ENCODE data around the gene NUP214.
"Not testable (repeated sequence)": the region's sequence is repeated elsewhere in the genome, so short reads cannot be mapped to it uniquely, and the experiment has no call there.

Gene NUP214

GRCh38 chr9:131148276-131148675 is 22.9 kb downstream of the NUP214 start:
- H3K4me3 ChIP-seq (ENCODE audit: low read length), result no peak overlapping the region
- DNase-seq (ENCODE audit: low read depth), result no peak

GRCh38 chr9:131148966-131149687 is 23.7 kb downstream of the NUP214 start:
- no peak for DNase-seq (ENCODE audit: low read depth)
- H3K4me3 ChIP-seq (ENCODE audit: low read length), result no peak overlapping the region
- TF ChIP-seq CTCF (IDR thresholded peaks at IDR 0.05; ENCODE audit: insufficient read depth, low read depth, low read length, missing control alignments), result no peak

More at GRCh38 chr9:131148276-131148675, 22.9 kb downstream of the NUP214 start:
- TF ChIP-seq CTCF (IDR thresholded peaks at IDR 0.05; ENCODE audit: insufficient read depth, low read depth, low read length, missing control alignments), result no peak

- no peak for DNase-seq (ENCODE audit: low read depth)
- no peak for TF ChIP-seq CTCF (IDR thresholded peaks at IDR 0.05; ENCODE audit: insufficient read depth, low read depth, low read length, missing control alignments)
- H3K4me3 ChIP-seq (ENCODE audit: low read length), result no peak overlapping the region
Measured at GRCh38 chr9:131149688-131150053, 24.3 kb downstream of the NUP214 start.

DNA sequence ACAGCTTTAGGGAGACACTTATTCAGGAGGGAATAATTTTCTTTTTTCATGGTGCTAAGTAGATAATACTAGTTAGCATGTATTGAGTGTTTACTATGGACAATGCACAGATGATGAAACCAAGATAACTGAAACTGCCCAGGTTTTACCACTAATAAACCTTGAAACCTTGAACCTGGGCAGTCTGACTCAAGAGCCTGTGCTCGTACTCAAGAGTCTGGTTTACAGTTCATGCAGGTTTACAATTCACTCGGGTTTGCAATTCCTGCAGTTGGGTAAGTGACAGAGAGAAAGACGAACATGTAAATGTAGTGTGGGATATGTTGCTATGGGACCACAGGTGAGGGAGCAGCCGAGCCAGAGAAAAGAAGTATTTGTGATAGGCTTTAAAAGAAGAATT is 28.2 kb downstream of the NUP214 start:
- H3K4me3 ChIP-seq (ENCODE audit: low read length), result no peak overlapping the region
- TF ChIP-seq CTCF (IDR thresholded peaks at IDR 0.05; ENCODE audit: insufficient read depth, low read depth, low read length, missing control alignments), result no peak

DNA sequence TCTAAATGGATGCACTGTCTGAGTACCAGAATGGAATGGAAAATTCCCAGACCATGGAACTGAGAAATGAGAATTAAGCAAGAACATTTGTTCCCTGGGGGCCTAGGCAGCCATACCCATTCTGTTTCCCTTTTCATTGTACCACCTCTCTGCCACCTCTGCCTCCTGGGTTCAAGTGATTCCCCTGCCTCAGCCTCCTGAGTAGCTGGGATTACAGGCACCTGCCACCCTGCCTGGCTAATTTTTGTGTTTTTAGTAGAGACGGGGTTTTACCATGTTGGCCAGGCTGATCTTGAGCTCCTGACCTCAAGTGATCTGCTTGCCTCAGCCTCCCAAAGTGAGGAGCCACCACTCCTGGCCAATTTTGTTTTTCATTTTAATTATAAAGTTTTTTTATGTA is 33.3 kb downstream of the NUP214 start:
- DNase-seq (ENCODE audit: low read depth), result not testable (repeated sequence)

More for the DNA sequence above, 28.2 kb downstream of the NUP214 start:
- no peak for DNase-seq (ENCODE audit: low read depth)

DNA sequence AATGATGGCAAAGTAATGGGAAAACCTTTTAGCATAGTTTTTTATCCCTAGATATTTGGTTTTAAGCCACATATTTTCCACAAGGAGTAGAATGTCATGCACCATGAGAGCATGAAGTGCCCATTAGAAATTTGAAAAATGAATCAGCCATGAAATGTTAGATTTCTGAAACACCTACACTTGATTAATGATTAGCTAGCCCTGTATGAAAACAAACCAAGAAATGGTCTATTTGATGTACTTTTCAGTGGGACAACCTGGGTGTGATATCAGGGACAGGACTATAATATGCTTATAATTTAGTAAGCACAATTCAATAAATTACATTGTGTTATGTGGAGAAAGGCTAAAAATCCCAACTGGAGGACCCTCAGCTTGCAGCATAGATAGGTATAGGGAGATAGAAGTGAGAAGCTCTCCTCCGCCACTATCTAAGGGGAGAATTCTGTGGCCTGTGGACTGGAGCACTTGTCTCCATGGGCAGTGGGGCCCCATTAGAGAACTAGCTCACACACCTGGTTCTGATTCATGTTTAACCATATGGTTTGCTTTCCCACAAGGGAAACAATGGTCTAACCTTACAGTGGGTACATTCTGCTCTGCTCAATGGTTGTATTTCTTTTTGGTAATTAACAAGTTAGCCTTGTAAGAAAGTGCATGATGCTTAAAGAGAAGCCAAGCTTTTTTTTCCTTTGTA is 35.2 kb downstream of the NUP214 start:
- H3K4me3 ChIP-seq (ENCODE audit: low read length), result no peak overlapping the region
- no peak for DNase-seq (ENCODE audit: low read depth)
- no peak for TF ChIP-seq CTCF (IDR thresholded peaks at IDR 0.05; ENCODE audit: insufficient read depth, low read depth, low read length, missing control alignments)

More for the DNA sequence above, 33.3 kb downstream of the NUP214 start:
- not testable (repeated sequence) for H3K4me3 ChIP-seq (ENCODE audit: low read length)

DNA sequence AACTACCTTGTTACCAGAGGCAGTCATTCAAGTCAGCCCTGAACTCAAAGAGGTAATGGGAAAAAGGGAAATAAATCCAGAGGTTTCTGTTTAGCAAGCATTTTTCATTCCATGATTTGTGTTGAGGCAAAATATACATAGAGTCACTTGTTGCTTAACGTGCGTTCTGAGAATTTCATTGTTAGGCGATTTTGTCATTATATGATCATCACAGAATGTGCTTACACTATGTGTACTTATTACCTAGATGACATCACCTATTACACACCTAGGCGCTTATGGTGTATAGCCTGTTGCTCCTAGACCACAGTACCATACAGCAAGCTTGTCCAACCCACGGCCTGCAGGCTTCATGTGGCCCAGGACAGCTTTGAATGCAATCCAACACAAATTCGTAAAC is 36.2 kb downstream of the NUP214 start:
- H3K4me3 ChIP-seq (ENCODE audit: low read length), result no peak overlapping the region
- DNase-seq (ENCODE audit: low read depth), result no peak
- TF ChIP-seq CTCF (IDR thresholded peaks at IDR 0.05; ENCODE audit: insufficient read depth, low read depth, low read length, missing control alignments), result no peak
